Gastroesophageal sphincter (tissue), 4 donors: ENCODE results near the gene SLC44A3. TPM values are rescaled to one million over a fixed set of nuclear protein-coding genes. Genes with fewer than 3 reads are reported as not detected.
A peak's percentile ranks its signal among the peaks of the same experiment; 100 is the strongest.

Experiments
- ATAC-seq: fragments of 150-250 bp; one replicate; pipeline ENCODE4 v1.9.1; 2016; ENCODE audit warnings: mild to moderate bottlenecking, moderate library complexity
- H3K27ac ChIP-seq, 4 donors: fragments of 200-600 bp; sonication (generic) in 3 of 4; 1 replicate in 3 of 4; 2 replicates in 1 of 4; pipeline ENCODE4 v1.5.1; 2016 to 2019
- H3K27me3 ChIP-seq: fragments of 200-600 bp; sonication (generic); one replicate; pipeline ENCODE4 v1.5.1; 2019
- H3K36me3 ChIP-seq, 2 donors: fragments of 200-600 bp; sonication (generic); one replicate each; pipeline ENCODE4 v1.5.1; 2019; ENCODE audit warnings: control low read depth in 1 of 2
- H3K4me1 ChIP-seq, 3 donors: fragments of 200-600 bp; sonication (generic); 1 replicate in 2 of 3; 2 replicates in 1 of 3; pipeline ENCODE4 v1.5.1; 2016 to 2019; ENCODE audit warnings: control low read depth in 2 of 3
- H3K4me3 ChIP-seq, 2 donors: fragments of 200-600 bp; sonication (generic); one replicate each; pipeline ENCODE4 v1.5.1; 2019; ENCODE audit warnings: mild to moderate bottlenecking in 1 of 2, moderate library complexity in 1 of 2
- H3K9me3 ChIP-seq, 3 donors: fragments of 200-600 bp; sonication (generic); one replicate each; pipeline ENCODE4 v1.5.1; 2017 to 2019; ENCODE audit warnings: control low read depth in 2 of 3
- CTCF ChIP-seq, 4 experiments: fragments of 200-600 bp in 2 of 4; fragments of 450-650 bp in 2 of 4; sonication (generic) in 1 of 4; IDR thresholded peaks; one replicate each; pipeline ENCODE4 v1.5.1; 2017 to 2019; ENCODE audit warnings: antibody characterized with exemption in 4 of 4, mild to moderate bottlenecking in 2 of 4, moderate library complexity in 2 of 4
- EP300 ChIP-seq: sonication (generic); formaldehyde crosslinking; IDR thresholded peaks from one replicate; pipeline ENCODE4 v1.6.1; 2017; ENCODE audit warnings: antibody characterized with exemption, mild to moderate bottlenecking
- POLR2A ChIP-seq, 2 donors: fragments of 450-650 bp; IDR thresholded peaks; one replicate each; pipeline ENCODE4 v1.6.1; 2017; ENCODE audit warnings: antibody characterized with exemption in 2 of 2, mild to moderate bottlenecking in 2 of 2, moderate library complexity in 1 of 2
- POLR2AphosphoS5 ChIP-seq: sonication (generic); formaldehyde crosslinking; IDR thresholded peaks from one replicate; pipeline ENCODE4 v1.6.1; 2017; ENCODE audit warnings: antibody characterized with exemption
- WGBS, 2 donors: methylation state at CpG; one replicate each; pipeline ENCODE4 v1.1.5; 2018; ENCODE audit warnings: low coverage in 1 of 2; 5-methylcytosine and 5-hydroxymethylcytosine counted together
- total RNA-seq, 4 donors: library from RNA; depleted of rRNA; stranded (reverse); fragments of >200 nt; gene quantifications; one replicate each; pipeline ENCODE4 v1.1.0, GENCODE V29; 2016

Gene SLC44A3
- total RNA-seq, 4 donors from 2014 or later: 0.47 to 3.9 (median 1.2) TPM

DNA sequence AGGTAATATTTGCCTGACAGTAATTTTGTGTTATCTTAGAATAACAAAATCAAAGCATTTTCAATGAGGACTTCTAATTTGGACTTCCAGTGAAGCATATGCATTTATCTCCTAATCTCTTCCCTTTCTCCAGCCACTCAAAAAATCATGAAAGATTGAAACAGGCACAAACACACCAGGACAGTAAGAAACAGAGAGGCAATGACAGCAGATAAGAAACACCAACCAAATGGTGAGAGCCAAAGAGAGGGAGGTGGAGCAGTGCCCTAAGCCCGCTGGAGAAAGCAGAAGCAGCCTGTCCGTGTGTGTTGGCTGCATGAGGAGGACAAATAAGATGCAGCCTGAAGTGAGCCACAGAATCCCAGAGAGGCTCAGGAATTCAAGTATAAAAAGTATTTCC lies 39.0 kb downstream of the SLC44A3 start:
- H3K36me3 ChIP-seq: no peaks in the 10 kb centered on the region
- TF ChIP-seq EP300: no peak
- TF ChIP-seq CTCF (IDR thresholded peaks at IDR 0.05): no peak
- no peak for TF ChIP-seq POLR2A (IDR thresholded peaks at IDR 0.05)
- no peak for TF ChIP-seq POLR2AphosphoS5
- no peaks in the 10 kb centered on the region for H3K27me3 ChIP-seq
- H3K9me3 ChIP-seq: no peaks in the 10 kb centered on the region
- peak overlapping the region in 1 of 4 donors; percentile 90 for H3K27ac ChIP-seq
- no peak overlapping the region for H3K4me3 ChIP-seq
- H3K4me1 ChIP-seq: peaks cover 22 to 76% (median 22%) of the 10 kb centered on the region in 3 donors
- WGBS, 2 donors: 55 to 57% methylated on average over 1 to 2 of the region's 2 CpGs
- no peak for ATAC-seq

DNA sequence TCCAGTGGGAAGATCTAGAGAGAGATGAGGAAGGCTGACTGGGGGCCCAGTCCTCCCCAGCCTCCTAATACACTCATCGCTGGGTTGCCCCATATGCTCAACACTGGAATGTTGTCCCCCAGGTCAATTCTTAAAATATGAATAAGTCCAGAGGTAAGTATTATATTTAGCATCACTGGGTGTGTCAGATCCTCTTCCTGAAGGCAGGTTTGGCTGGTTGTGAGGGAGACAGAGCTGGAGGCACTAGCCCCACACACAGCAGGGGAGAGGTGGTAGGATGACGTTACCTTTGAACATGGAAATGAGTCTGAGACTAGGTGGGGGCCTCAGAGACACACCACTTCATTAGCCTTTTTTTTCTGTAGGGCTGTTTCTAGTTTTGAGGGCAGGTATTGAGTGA lies 42.6 kb downstream of the SLC44A3 start:
- H3K36me3 ChIP-seq: no peaks in the 10 kb centered on the region
- ATAC-seq: no peak
- peak overlapping the region; percentile 88 to 96 (median 90) for H3K27ac ChIP-seq
- TF ChIP-seq POLR2AphosphoS5: no peak
- no peak for TF ChIP-seq EP300
- no peak for TF ChIP-seq CTCF (IDR thresholded peaks at IDR 0.05)
- no peak for TF ChIP-seq POLR2A (IDR thresholded peaks at IDR 0.05)
- H3K4me1 ChIP-seq: peaks cover 34 to 90% (median 40%) of the 10 kb centered on the region in 3 donors
- no peaks in the 10 kb centered on the region for H3K27me3 ChIP-seq
- WGBS, 2 donors: 88 to 100% methylated on average over 2 of the region's 2 CpGs
- no peaks in the 10 kb centered on the region for H3K9me3 ChIP-seq
- no peak overlapping the region for H3K4me3 ChIP-seq

GRCh38 chr1:94863297-94863911 lies 43.2 kb downstream of the SLC44A3 start:
- Histone ChIP-seq H3K4me1 (peaks cover 34 to 85% (median 40%) of the 10 kb centered on the region in 3 donors), H3K4me3 (no peak overlapping the region), H3K27ac (peak overlapping the region; percentile 88 to 96 (median 90)), H3K27me3 (no peaks in the 10 kb centered on the region), H3K9me3 (no peaks in the 10 kb centered on the region), H3K36me3 (no peaks in the 10 kb centered on the region)
- peak; percentile 71 for ATAC-seq
- TF ChIP-seq POLR2A (IDR thresholded peaks at IDR 0.05) (no peak), CTCF (IDR thresholded peaks at IDR 0.05) (no peak), POLR2AphosphoS5 (peak; percentile 76)
- 0% methylated on average over 2 of the region's 2 CpGs for WGBS, 2 donors

- Histone ChIP-seq H3K36me3 (no peaks in the 10 kb centered on the region), H3K27ac (peak overlapping the region; percentile 88 to 96 (median 90)), H3K27me3 (no peaks in the 10 kb centered on the region), H3K4me3 (peak overlapping the region in 1 of 2 donors; percentile 26), H3K4me1 (peaks cover 34 to 82% (median 40%) of the 10 kb centered on the region in 3 donors), H3K9me3 (no peaks in the 10 kb centered on the region)
- TF ChIP-seq POLR2A (IDR thresholded peaks at IDR 0.05): no peak
- TF ChIP-seq CTCF (IDR thresholded peaks at IDR 0.05): no peak
- peak; percentile 53 for TF ChIP-seq EP300
- TF ChIP-seq POLR2AphosphoS5: peak; percentile 100
- WGBS, 2 donors: 3 to 21% methylated on average over 3 to 4 of the region's 4 CpGs
- peak; percentile 88 for ATAC-seq
Observed at GRCh38 chr1:94863919-94864318, 43.8 kb downstream of the SLC44A3 start.

- no peaks in the 10 kb centered on the region for H3K36me3 ChIP-seq
- H3K9me3 ChIP-seq: no peaks in the 10 kb centered on the region
- TF ChIP-seq POLR2AphosphoS5 (peak; percentile 37), CTCF (IDR thresholded peaks at IDR 0.05) (no peak)
- peaks cover 34 to 73% (median 40%) of the 10 kb centered on the region in 3 donors for H3K4me1 ChIP-seq
- H3K4me3 ChIP-seq: peak overlapping the region in 1 of 2 donors; percentile 26
- ATAC-seq: no peak
- H3K27me3 ChIP-seq: no peaks in the 10 kb centered on the region
- 41% methylated on average over 9 of the region's 9 CpGs; no CpG with 5 or more reads in 1 of the 2 donors for WGBS, 2 donors
- H3K27ac ChIP-seq: peak overlapping the region; percentile 88 to 96 (median 90)
Observed at GRCh38 chr1:94864821-94865220, 44.7 kb downstream of the SLC44A3 start.
